Adipocyte (in vitro differentiated cells): ENCODE results near the gene ZBED1.
"Not testable (repeated sequence)": the region's sequence is repeated elsewhere in the genome, so short reads cannot be mapped to it uniquely, and the experiment has no call there.

Source experiments
- DNase-seq: peaks from one replicate; pipeline ENCODE4 v3.0.0-alpha.2; 2015; ENCODE audit warnings: low read depth
- H3K27me3 ChIP-seq: replicated peaks from 2 replicates; pipeline ENCODE4 v1.7.0; 2013; ENCODE audit warnings: mild to moderate bottlenecking, low read length, moderate library complexity; ENCODE audit not compliant: control insufficient read depth, insufficient read depth
- H3K36me3 ChIP-seq: 2 replicates; pipeline ENCODE4 v1.7.0; 2013; ENCODE audit warnings: low read length, mild to moderate bottlenecking, moderate library complexity; ENCODE audit not compliant: control insufficient read depth, insufficient read depth, severe bottlenecking
- H3K4me1 ChIP-seq: 2 replicates; pipeline ENCODE4 v1.7.0; 2013; ENCODE audit warnings: mild to moderate bottlenecking, low read length, moderate library complexity; ENCODE audit not compliant: control insufficient read depth, insufficient read depth
- H3K4me3 ChIP-seq: 2 replicates; pipeline ENCODE4 v1.7.0; 2013; ENCODE audit warnings: mild to moderate bottlenecking, low read length, moderate library complexity
- H3K9ac ChIP-seq: 2 replicates; pipeline ENCODE4 v1.7.0; 2013; ENCODE audit warnings: mild to moderate bottlenecking, low read length, moderate library complexity
- H3K9me3 ChIP-seq: 2 replicates; pipeline ENCODE4 v1.7.0; 2013; ENCODE audit warnings: mild to moderate bottlenecking, low read length, moderate library complexity; ENCODE audit not compliant: control insufficient read depth

ZBED1 gene

DNA sequence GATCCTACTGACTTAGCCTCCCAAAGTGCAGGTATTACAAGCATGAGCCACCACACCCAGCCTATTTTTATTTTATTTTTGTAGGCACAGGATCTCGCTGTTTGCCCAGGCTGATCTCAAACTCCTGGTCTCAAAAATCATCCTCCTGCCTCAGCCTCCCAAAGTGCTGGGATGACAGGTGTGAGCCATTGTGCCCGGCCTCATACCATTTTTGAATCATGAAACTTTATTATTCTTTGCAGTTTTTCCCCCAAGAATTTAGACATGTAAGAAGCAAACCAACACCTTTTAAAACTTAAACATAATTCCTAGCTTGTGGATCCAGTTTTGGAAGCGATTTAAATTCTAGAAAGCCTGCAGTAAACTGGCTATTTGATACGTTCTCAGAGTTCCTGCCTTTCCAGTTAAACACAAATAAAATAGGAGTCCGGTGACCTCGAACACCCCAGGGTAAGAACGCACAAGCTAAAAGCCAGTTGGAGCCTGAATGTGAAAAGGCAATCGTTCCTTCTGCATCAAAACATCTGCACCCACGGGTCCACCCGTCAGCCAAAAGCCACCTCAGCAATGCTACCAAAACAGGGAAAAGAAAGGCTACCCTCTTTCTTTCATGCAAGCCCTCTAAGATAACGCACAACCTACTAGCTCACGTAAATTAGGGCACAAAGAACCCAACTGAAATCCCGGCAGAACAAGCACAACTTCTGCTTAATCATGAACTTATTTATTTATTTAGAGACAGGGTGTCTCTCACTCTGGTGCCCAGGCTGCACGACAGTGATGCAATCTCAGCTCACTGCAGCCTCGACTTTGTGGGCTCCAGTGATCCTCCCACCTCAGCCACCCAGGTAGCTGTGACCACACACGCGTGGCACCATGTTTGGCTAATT, 39.7 kb downstream of the ZBED1 start:
- not testable (repeated sequence) for DNase-seq, H3K9me3 ChIP-seq, H3K4me1 ChIP-seq, H3K9ac ChIP-seq, H3K4me3 ChIP-seq, H3K27me3 ChIP-seq, H3K36me3 ChIP-seq

- H3K4me3 ChIP-seq, H3K9me3 ChIP-seq, H3K27me3 ChIP-seq, H3K9ac ChIP-seq, DNase-seq, H3K36me3 ChIP-seq, H3K4me1 ChIP-seq: not testable (repeated sequence)
Observed at GRCh38 chrX:2460048-2460447, 40.7 kb downstream of the ZBED1 start.

DNA sequence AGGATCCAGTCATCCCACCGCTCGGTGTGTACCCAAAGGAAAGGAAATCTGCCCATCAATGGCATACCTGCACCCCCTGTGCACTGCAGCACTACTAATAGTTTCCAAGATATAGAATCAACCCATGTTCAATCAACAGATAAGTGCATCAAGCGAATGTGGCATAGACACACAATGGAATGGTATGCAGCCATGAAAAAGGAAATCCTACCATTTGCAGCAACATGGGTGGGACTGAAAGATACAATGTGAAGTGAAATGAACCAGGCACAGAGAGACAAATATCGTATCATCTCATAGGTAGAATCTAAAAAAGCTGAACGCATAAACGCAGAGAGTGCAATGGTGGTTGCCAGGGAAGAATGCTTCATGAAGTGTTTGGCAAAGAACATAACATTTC, 42.5 kb downstream of the ZBED1 start:
- no peak overlapping the region for H3K9ac ChIP-seq

DNA sequence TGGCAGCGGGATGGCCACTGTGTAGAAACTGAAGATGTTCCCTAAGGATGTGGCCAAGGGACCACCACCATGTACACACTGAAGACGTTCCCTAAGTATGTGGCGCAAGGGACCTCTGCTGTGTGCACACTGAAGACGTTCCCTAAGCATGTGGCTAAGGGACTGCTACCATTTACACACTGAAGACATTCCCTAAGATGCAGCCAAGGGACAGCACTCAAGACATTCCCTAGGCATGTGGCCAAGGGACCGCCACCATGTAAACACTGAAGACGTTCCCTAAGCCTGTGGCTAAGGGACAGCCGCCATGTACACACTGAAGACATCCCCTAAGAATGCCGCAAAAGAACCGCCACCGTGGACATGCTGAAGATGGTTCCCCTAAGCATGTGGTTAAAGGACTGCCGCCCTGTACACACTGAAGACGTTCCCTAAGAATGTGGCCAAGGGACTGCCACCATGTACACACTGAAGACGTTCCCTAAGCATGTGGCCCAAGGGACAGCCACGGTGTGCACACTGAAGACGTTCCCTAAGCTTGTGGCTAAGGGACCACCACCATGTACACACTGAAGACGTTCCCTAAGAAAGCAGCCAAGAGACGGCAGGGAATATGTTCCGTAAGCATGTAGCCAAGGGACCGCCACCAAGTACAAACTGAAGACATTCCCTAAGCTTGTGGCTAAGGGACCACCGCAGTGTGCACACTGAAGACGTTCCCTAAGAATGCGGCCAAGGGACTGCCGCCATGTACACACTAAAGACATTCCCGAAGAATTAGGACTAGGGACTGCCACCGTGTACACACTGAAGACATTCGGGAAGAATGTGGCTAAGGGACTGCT, 43.3 kb downstream of the ZBED1 start:
- Histone ChIP-seq H3K9me3 (no peaks in the 10 kb centered on the region), H3K4me3 (no peak overlapping the region), H3K9ac (no peak overlapping the region), H3K27me3 (no peaks in the 10 kb centered on the region), H3K4me1 (peaks cover 2% of the 10 kb centered on the region), H3K36me3 (no peaks in the 10 kb centered on the region)
- no peak for DNase-seq

More for the DNA sequence above, 42.5 kb downstream of the ZBED1 start:
- no peak for DNase-seq
- no peaks in the 10 kb centered on the region for H3K36me3 ChIP-seq
- H3K4me3 ChIP-seq = no peak overlapping the region
- H3K4me1 ChIP-seq = peaks cover 2% of the 10 kb centered on the region
- no peaks in the 10 kb centered on the region for H3K9me3 ChIP-seq
- no peaks in the 10 kb centered on the region for H3K27me3 ChIP-seq

- not testable (repeated sequence) for H3K4me3 ChIP-seq, H3K9ac ChIP-seq, DNase-seq, H3K9me3 ChIP-seq, H3K27me3 ChIP-seq, H3K36me3 ChIP-seq, H3K4me1 ChIP-seq
Observed at GRCh38 chrX:2456091-2456490, 44.7 kb downstream of the ZBED1 start.

DNA sequence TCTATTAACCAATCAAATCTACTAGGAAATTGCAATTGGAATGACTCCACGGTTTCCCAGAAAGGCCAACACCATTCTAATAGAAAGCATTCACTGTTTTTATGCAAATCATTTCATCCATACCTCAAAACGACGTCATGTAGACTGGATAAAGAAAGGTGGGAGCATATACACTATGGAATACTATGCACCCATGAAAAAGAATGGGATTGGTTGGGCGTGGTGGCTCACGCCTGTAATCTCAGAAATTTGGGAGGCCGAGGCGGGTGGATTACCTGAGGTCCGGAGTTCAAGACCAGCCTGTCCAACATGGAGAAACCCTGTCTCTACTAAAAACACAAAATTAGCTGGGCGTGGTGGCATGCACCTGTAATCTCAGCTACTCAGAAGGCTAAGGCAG, 46.2 kb downstream of the ZBED1 start:
- not testable (repeated sequence) for H3K9ac ChIP-seq, H3K9me3 ChIP-seq, H3K36me3 ChIP-seq, H3K4me3 ChIP-seq, DNase-seq, H3K27me3 ChIP-seq, H3K4me1 ChIP-seq

- H3K4me3 ChIP-seq = no peak overlapping the region
- no peaks in the 10 kb centered on the region for H3K27me3 ChIP-seq
- H3K9ac ChIP-seq = no peak overlapping the region
- H3K4me1 ChIP-seq = peaks cover 5% of the 10 kb centered on the region
- DNase-seq = no peak
- H3K36me3 ChIP-seq = no peaks in the 10 kb centered on the region
- no peaks in the 10 kb centered on the region for H3K9me3 ChIP-seq
Observed at GRCh38 chrX:2452799-2453198, 48.0 kb downstream of the ZBED1 start.

- H3K36me3 ChIP-seq = no peaks in the 10 kb centered on the region
- no peak for DNase-seq
- H3K4me3 ChIP-seq = no peak overlapping the region
- no peaks in the 10 kb centered on the region for H3K27me3 ChIP-seq
- peaks cover 5% of the 10 kb centered on the region for H3K4me1 ChIP-seq
- no peaks in the 10 kb centered on the region for H3K9me3 ChIP-seq
- no peak overlapping the region for H3K9ac ChIP-seq
Observed at GRCh38 chrX:2452317-2452784, 48.4 kb downstream of the ZBED1 start.

DNA sequence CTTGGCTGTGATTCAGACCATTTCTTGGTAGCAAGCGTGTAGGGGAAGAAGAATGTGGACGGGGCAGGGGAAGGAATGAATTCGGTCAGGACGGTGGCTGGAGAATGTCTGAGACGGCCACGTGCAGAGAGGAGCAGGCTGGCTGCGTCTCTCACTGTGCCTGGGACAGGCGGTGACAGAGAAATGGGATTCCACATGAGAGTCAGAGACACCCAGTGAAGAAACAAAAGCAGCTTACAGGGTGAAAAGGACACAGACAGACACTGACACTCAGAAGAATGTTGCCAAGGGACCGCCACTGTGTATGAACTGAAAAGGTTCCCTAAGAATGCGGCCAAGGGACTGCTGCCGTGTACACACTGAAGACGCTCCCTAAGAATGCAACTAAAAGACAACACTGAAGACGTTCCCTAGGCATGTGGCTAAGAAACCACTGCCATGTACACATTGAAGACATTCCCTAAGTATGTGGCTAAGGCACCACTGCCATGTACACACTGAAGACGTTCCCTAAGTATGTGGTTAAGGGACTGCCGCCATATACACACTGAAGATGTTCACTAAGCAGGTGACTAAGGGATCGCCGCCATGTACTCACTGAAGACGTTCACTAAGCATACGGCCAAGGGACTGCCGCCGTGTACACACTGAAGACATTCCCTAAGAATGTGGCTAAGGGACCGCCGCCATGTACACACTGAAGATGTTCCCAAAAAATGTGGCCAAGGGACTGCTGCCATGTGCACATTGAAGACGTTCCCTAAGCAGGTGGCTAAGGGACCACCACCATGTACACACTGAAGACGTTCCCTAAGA, 49.1 kb downstream of the ZBED1 start:
- H3K4me1 ChIP-seq = peaks cover 5% of the 10 kb centered on the region
- peak overlapping the region; percentile 31 for H3K4me3 ChIP-seq
- no peaks in the 10 kb centered on the region for H3K27me3 ChIP-seq
- no peaks in the 10 kb centered on the region for H3K9me3 ChIP-seq
- no peak for DNase-seq
- H3K36me3 ChIP-seq = no peaks in the 10 kb centered on the region
- H3K9ac ChIP-seq = no peak overlapping the region

DNA sequence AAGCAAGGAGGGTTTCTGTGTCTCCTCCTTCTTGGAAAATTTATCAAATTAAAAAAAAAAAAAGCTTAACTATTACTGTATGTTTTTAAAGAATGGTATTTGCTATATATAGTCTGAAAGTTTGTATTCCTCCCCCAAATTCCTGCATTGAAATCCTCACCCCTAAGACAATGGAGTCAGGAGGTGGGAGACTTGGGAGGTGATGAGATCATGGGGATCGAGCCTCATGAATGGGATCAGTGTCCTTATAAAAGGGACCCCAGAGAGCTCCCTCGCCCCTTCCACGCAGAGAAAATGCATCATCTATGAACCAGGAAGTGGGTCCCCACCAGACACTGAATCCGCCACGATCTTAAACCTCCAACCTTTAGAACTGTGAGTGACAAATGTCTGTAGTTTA, 50.1 kb downstream of the ZBED1 start:
- Histone ChIP-seq H3K9me3 (no peaks in the 10 kb centered on the region), H3K4me1 (peaks cover 5% of the 10 kb centered on the region), H3K27me3 (no peaks in the 10 kb centered on the region), H3K36me3 (no peaks in the 10 kb centered on the region), H3K4me3 (no peak overlapping the region), H3K9ac (no peak overlapping the region)
- no peak for DNase-seq
